ENCODE results near the gene POU2AF3. TPM values are rescaled to one million over a fixed set of nuclear protein-coding genes. Genes with fewer than 3 reads are reported as not detected.
"Not testable (repeated sequence)": the region's sequence is repeated elsewhere in the genome, so short reads cannot be mapped to it uniquely, and the experiment has no call there.

The POU2AF3 gene
- total RNA-seq, 2 donors from 2014 or later = not detected

GRCh38 chr11:111285189-111286091 is 12.9 kb upstream of the POU2AF3 start:
- Mint-ChIP-seq H3K27me3 (no peaks in the 10 kb centered on the region), H3K36me3 (ENCODE audit: low read depth) (no peaks in the 10 kb centered on the region)
- no peak for ATAC-seq (replicated peaks)

GRCh38 chr11:111291764-111292163 is 6.6 kb upstream of the POU2AF3 start:
- H3K9me3 Mint-ChIP-seq = no peaks in the 10 kb centered on the region
- peaks cover 3% of the 10 kb centered on the region for H3K27me3 Mint-ChIP-seq
- H3K4me3 Mint-ChIP-seq = no peak overlapping the region
- no peaks in the 10 kb centered on the region for H3K36me3 Mint-ChIP-seq (ENCODE audit: low read depth)
- H3K27ac Mint-ChIP-seq = no peak overlapping the region
- no peaks in the 10 kb centered on the region for H3K4me1 Mint-ChIP-seq
- ATAC-seq (replicated peaks) = no peak

More at GRCh38 chr11:111285189-111286091, 12.9 kb upstream of the POU2AF3 start:
- H3K9me3 Mint-ChIP-seq = no peaks in the 10 kb centered on the region
- no peaks in the 10 kb centered on the region for H3K4me1 Mint-ChIP-seq
- no peak overlapping the region for H3K4me3 Mint-ChIP-seq
- peak overlapping the region; percentile 45 for H3K27ac Mint-ChIP-seq

- not testable (repeated sequence) for H3K4me3 Mint-ChIP-seq; H3K4me1 Mint-ChIP-seq; H3K27me3 Mint-ChIP-seq; ATAC-seq (replicated peaks); H3K9me3 Mint-ChIP-seq; H3K36me3 Mint-ChIP-seq (ENCODE audit: low read depth); H3K27ac Mint-ChIP-seq
These were observed 5.9 kb upstream of the POU2AF3 start for GRCh38 chr11:111292408-111292807.

- no peaks in the 10 kb centered on the region for H3K9me3 Mint-ChIP-seq
- H3K27ac Mint-ChIP-seq = no peak overlapping the region
- H3K4me3 Mint-ChIP-seq = no peak overlapping the region
- peaks cover 20% of the 10 kb centered on the region for H3K27me3 Mint-ChIP-seq
- H3K36me3 Mint-ChIP-seq (ENCODE audit: low read depth) = no peaks in the 10 kb centered on the region
- no peak for ATAC-seq (replicated peaks)
- H3K4me1 Mint-ChIP-seq = no peaks in the 10 kb centered on the region
These were observed 2.1 kb upstream of the POU2AF3 start for GRCh38 chr11:111296196-111296595.

- Mint-ChIP-seq H3K27me3 (peaks cover 32% of the 10 kb centered on the region), H3K4me1 (no peaks in the 10 kb centered on the region), H3K36me3 (ENCODE audit: low read depth) (no peaks in the 10 kb centered on the region), H3K9me3 (no peaks in the 10 kb centered on the region), H3K27ac (no peak overlapping the region), H3K4me3 (peak overlapping the region; percentile 17)
- no peak for ATAC-seq (replicated peaks)
These were observed 650 bp upstream of the POU2AF3 start for GRCh38 chr11:111297696-111298095.

- no peak overlapping the region for H3K27ac Mint-ChIP-seq
- no peak overlapping the region for H3K4me3 Mint-ChIP-seq
- ATAC-seq (replicated peaks) = no peak
- H3K36me3 Mint-ChIP-seq (ENCODE audit: low read depth) = no peaks in the 10 kb centered on the region
- H3K9me3 Mint-ChIP-seq = no peaks in the 10 kb centered on the region
- H3K27me3 Mint-ChIP-seq = peaks cover 39% of the 10 kb centered on the region
- no peaks in the 10 kb centered on the region for H3K4me1 Mint-ChIP-seq
These were observed 1.0 kb downstream of the POU2AF3 start for GRCh38 chr11:111299101-111300026.

DNA sequence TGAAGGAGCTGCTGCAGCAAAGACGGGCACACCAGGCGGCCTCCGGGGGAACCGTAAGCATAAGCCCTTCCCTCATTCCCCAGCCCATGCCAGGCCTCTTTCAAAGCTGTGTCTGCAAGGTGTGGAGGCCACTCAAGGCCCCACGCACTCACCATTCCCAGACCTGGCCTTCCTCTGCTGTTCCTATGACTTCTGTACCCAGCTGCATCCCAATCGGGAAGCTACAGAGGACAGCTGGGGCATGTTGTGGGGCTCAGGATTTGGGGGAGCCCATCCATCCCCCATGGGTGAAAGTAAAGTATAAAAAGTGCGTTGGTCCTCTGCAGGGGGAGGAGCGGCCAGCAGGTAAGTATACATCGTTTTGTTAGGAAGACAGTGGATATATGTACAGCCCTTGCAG is 2.2 kb downstream of the POU2AF3 start:
- no peaks in the 10 kb centered on the region for H3K4me1 Mint-ChIP-seq
- H3K36me3 Mint-ChIP-seq (ENCODE audit: low read depth) = no peaks in the 10 kb centered on the region
- no peaks in the 10 kb centered on the region for H3K9me3 Mint-ChIP-seq
- H3K27ac Mint-ChIP-seq = no peak overlapping the region
- H3K27me3 Mint-ChIP-seq = peaks cover 47% of the 10 kb centered on the region
- ATAC-seq (replicated peaks) = no peak
- H3K4me3 Mint-ChIP-seq = peak overlapping the region; percentile 17

DNA sequence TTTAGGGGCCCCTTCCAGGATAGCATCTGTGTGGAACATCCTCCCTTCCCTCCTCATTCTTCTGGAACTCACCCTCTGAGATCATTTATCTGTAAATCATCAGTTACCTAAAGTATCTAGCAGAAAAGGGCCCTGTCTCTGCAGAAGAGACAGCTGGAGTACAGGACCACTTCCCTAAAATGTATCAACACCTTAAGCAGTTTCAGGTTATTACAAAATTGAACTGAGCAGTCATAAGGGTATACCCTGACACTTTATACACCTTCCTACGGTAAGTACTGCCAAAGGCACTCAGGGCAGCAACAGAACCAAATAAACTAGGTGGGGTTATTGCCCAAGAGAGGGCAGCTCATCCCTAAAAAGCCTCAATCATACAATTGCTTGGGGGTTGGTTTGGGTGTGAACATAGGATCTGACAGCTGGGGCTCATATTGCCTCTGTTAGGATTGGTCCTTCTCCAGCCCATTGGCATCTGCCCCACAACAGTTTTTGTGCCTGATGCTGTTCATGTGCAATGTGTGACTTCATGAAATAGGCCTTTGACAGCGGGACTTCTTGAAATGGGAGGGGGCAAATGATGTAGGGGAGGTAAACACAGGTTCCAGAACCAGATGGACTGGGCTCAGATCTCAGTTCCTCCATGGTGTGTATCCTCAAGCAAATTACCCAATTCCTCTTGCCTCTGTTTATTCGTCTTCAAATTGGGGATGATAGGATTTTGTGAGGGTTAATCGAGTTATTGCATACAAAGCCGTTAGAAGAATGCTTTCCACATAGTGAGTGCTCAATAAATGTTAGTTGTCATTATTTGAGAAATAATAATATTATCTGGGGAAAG is 2.9 kb downstream of the POU2AF3 start:
- H3K36me3 Mint-ChIP-seq (ENCODE audit: low read depth) = no peaks in the 10 kb centered on the region
- no peaks in the 10 kb centered on the region for H3K9me3 Mint-ChIP-seq
- ATAC-seq (replicated peaks) = no peak
- peaks cover 52% of the 10 kb centered on the region for H3K27me3 Mint-ChIP-seq
- H3K27ac Mint-ChIP-seq = no peak overlapping the region
- no peak overlapping the region for H3K4me3 Mint-ChIP-seq
- H3K4me1 Mint-ChIP-seq = no peaks in the 10 kb centered on the region

DNA sequence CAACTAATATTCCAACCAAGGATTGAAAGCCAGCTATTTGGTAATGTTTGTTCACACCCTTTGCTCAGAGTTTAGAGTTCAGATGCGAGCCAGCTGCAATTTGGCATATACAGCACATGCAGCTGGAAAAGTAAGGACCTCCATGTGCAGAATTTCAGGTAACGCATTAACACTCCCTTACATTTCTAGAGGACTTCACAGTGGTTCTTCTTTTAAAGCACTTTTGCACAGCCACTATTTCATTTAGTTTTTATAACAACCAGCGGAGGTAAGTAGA is 3.4 kb downstream of the POU2AF3 start:
- no peak overlapping the region for H3K27ac Mint-ChIP-seq
- no peak for ATAC-seq (replicated peaks)
- no peaks in the 10 kb centered on the region for H3K4me1 Mint-ChIP-seq
- H3K4me3 Mint-ChIP-seq = no peak overlapping the region
- peaks cover 55% of the 10 kb centered on the region for H3K27me3 Mint-ChIP-seq
- no peaks in the 10 kb centered on the region for H3K36me3 Mint-ChIP-seq (ENCODE audit: low read depth)
- no peaks in the 10 kb centered on the region for H3K9me3 Mint-ChIP-seq

GRCh38 chr11:111302298-111302697 is 4.0 kb downstream of the POU2AF3 start:
- no peaks in the 10 kb centered on the region for H3K36me3 Mint-ChIP-seq (ENCODE audit: low read depth)
- no peak overlapping the region for H3K4me3 Mint-ChIP-seq
- no peaks in the 10 kb centered on the region for H3K9me3 Mint-ChIP-seq
- no peaks in the 10 kb centered on the region for H3K4me1 Mint-ChIP-seq
- peaks cover 60% of the 10 kb centered on the region for H3K27me3 Mint-ChIP-seq
- H3K27ac Mint-ChIP-seq = no peak overlapping the region
- no peak for ATAC-seq (replicated peaks)

DNA sequence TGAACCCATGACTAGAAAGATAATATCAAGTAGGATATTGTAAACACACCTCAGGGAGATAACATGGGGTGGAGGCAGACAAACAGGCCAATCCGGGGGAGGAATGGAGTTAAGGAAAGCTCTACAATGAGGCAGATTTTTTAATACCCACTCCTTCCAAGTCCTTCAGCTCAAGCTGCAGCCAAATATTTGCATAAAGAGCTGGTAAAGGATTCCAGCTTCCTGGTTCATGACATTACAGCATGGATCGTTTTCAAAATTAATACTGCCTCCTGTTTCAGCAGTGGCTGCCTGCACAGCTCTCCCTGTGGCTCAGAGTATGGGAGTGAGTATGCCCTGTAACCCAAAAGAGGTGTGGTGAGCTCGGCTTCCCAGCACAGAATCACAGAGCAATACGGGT is 5.1 kb downstream of the POU2AF3 start:
- Mint-ChIP-seq H3K27ac (no peak overlapping the region), H3K27me3 (peaks cover 65% of the 10 kb centered on the region), H3K36me3 (ENCODE audit: low read depth) (no peaks in the 10 kb centered on the region), H3K9me3 (no peaks in the 10 kb centered on the region), H3K4me3 (no peak overlapping the region), H3K4me1 (no peaks in the 10 kb centered on the region)
- no peak for ATAC-seq (replicated peaks)

DNA sequence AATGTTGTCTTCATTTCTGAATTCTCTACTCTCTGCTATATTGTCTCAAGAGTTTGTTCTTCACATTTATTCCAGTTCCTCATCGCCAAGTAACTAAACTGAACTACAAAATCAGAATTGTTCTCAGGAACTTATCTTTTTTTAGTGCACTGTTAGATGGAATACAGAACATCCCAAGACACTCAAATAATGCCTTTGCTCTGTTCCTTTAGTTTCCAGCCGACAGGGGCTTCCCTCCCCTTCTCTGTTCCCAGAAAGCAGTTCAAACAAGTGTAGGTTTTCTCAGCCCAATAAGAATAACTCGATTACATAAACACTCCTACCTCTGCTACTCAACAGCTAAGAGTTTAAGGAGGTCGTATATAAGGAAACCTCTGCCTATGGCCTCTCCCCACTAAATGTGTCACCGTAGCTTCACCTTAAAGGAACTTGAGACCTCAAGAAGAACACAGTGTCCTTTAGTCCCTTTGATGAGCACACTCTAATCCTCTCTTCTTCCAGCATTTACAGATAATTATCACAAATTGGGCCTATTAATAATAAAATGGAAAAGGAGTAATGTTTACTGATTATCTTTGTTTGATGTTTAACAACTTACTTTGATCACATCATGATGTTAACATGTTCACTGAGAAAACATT is 6.9 kb downstream of the POU2AF3 start:
- Mint-ChIP-seq H3K9me3 (no peaks in the 10 kb centered on the region), H3K36me3 (ENCODE audit: low read depth) (no peaks in the 10 kb centered on the region), H3K27ac (no peak overlapping the region), H3K27me3 (peaks cover 62% of the 10 kb centered on the region), H3K4me3 (no peak overlapping the region), H3K4me1 (no peaks in the 10 kb centered on the region)
- ATAC-seq (replicated peaks) = no peak

GRCh38 chr11:111305876-111306275 is 7.5 kb downstream of the POU2AF3 start:
- H3K27me3 Mint-ChIP-seq = peaks cover 56% of the 10 kb centered on the region
- ATAC-seq (replicated peaks) = no peak
- H3K4me1 Mint-ChIP-seq = no peaks in the 10 kb centered on the region
- no peak overlapping the region for H3K4me3 Mint-ChIP-seq
- H3K27ac Mint-ChIP-seq = no peak overlapping the region
- H3K36me3 Mint-ChIP-seq (ENCODE audit: low read depth) = no peaks in the 10 kb centered on the region
- H3K9me3 Mint-ChIP-seq = no peaks in the 10 kb centered on the region

- H3K36me3 Mint-ChIP-seq (ENCODE audit: low read depth) = no peaks in the 10 kb centered on the region
- no peaks in the 10 kb centered on the region for H3K9me3 Mint-ChIP-seq
- peaks cover 54% of the 10 kb centered on the region for H3K27me3 Mint-ChIP-seq
- H3K27ac Mint-ChIP-seq = no peak overlapping the region
- no peak for ATAC-seq (replicated peaks)
- no peak overlapping the region for H3K4me3 Mint-ChIP-seq
- H3K4me1 Mint-ChIP-seq = no peaks in the 10 kb centered on the region
These were observed 8.0 kb downstream of the POU2AF3 start for GRCh38 chr11:111306321-111306720.

Data from activated T-helper 17 cell treated with anti-CD3 and anti-CD28 coated beads, Interleukin-2, amount 50 U/mL, for 72 hours (primary cell).